COLO829 (cell line): Measurements from ENCODE around the gene C1QTNF7.

Source experiments
- DNase-seq: peaks from one replicate; pipeline ENCODE4 v3.0.0; 2012; ENCODE audit warnings: low spot score

Gene C1QTNF7

DNA sequence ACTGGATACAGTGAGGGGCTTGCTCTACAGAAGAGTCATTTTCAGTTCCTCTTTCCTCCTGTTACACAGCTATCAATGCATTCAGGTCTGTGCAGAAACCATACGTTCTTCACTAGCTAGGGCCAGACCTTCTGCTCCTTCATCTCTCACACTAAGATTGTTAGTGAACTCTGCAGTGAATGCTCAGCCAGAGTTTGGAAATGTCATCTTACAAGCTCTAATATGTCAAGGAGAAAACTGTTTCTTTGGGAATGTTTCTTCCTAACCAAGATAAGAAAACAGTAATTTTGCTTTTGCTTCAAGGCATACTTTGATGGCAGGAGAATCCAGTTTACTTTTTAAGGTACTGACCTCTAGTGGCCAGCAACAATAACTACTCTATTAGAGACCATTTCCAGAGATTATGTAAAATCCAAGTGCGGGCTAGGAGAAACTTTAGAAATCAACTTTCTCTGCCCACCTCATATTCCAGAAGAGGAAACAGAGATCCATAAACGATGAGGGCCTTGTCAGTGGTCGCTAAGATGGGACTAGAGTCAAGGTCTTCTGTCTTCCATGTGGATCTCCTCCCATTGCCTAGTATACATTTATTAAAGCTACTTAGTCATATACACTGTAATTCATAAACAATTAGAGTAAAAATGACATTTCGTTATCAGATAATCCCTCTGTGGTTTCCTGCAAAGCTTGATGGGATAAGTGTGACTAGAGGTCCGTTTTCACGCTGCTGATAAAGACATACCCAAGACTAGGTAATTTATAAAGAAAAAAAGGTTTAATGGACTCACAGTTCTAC lies 29.8 kb downstream of the C1QTNF7 start:
- peak; percentile 38 for DNase-seq

DNA sequence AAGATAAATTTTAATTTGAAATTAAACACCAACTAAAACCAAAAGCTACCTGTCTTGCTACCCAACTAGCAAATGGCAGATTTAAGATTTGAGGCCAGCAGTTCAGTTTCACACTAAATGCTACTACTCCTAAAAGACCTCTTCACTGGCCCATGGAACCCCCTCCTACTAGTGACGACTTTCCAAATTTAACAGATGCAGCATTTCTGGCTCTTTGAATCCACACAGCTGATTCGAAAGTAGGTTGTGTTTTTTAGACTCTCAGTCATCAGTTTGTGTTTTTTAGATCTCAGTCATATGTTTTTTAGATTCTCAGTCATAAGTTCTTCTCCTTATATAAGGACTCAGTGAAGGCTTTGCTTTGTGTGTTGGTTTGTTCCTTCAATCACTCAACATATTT lies 30.8 kb downstream of the C1QTNF7 start:
- DNase-seq, result no peak

DNA sequence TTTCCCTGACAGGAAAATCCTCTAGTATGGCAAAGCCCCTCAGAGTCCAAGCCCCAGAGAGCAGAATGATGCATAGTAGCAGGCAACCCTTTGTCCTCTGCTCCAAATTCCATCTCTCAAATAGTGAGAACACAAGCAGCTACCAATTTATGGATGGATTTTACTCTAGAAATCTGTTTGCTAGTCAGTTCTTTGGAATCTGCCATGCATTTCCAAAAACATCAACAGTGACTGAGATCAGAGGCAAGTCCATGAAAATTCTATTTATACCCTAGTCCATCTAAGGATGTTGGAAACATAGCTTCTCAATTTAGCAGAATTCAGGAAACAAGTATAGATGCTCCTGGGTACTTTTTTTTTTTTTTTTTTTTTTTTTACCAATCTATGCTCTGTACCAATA lies 31.9 kb downstream of the C1QTNF7 start:
- DNase-seq, result no peak

DNA sequence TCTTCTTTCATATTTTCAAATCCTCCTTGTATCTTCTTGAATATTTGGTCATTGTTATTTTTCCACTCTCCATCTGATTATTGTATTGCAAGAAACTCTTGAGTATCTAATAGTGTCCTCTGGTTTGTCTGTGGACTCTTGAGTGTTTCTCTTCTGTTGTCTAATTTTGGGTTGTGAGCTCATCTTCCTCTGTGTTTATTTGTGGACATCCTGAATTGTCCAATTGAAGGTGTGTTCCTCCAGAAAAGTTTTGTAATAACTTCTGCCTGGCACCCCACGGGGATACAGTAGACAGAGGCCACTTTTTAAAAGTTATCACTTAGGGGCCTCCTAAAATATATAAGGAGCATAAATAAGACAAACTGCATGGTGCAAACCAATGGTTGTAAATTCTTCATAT lies 38.8 kb downstream of the C1QTNF7 start:
- DNase-seq, result no peak

DNA sequence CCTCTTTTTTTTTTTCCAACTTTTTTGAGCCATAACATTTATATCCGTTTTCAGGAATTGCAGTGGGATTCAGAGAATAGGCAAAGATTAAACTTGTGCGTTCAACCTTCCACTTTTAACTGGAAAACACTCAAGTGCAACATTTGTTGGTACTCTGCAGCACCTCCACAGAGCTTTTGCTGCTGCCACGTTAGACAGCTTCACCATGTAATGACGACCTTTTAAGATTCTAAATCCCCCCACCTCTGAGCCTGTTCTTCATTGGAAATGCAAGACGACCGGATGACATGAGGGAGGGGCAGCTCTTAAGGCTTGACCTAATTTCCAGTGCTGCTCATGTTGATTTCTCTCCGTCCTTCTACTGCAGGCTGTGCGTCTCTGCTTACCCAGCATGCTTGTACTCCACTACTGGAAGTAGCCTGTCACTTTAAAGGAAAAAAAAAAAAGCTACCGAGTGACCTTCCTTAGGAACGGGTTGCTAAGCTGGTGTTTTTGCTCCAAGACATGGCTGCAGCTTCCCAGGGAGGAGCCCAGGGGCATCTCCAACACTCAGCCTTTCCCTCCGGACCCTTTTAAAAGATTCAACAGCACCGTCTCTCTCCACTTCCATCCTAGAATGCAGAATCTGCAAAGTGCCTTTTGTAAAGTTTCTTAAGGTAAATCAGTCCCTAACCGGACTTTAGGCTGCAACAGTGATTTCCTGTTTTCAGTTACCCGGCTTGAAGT lies 41.7 kb downstream of the C1QTNF7 start, which contains the start of gene CC2D2A:
Gene CC2D2A (plus strand): TSS at position 481 of the 726 bp plus-strand sequence. CDS start 6,051 bp downstream, outside the sequence.
- peak; percentile 54 for DNase-seq

DNA sequence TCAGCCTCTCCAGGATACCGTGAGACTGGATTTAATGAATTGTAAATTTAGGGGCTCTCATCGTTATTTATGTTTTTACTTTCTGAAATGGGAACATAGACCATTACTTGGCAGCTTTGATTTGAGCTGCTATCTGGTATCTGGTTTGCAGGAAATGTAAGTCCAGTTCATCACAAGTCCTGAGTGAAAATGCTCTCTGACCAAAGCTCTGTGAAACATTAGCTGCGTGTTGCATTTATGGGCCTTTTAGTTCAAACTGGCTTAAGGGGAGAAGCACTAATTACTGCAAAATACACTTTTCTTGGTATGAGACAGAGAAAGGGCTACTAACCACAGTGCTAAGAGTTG lies 42.3 kb downstream of the C1QTNF7 start:
- no peak for DNase-seq

DNA sequence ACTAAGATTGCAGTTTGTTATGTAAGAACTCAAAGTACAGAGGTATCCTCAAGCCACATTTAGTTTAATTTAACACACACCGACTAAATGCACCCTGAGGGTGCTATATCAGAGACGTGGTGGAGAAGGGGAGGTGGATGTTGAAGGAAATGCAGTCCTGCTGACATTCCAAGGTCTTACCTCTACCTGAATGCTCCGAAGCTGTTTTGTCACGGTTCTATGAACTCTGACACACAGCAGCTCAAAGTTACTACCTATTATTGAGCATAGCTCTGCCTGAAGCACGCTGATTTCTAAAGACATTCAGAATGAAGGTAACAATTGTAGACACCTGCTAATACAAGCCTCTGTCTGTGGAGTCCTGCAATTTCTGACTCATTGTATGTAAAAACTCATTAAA lies 48.6 kb downstream of the C1QTNF7 start:
- no peak for DNase-seq

DNA sequence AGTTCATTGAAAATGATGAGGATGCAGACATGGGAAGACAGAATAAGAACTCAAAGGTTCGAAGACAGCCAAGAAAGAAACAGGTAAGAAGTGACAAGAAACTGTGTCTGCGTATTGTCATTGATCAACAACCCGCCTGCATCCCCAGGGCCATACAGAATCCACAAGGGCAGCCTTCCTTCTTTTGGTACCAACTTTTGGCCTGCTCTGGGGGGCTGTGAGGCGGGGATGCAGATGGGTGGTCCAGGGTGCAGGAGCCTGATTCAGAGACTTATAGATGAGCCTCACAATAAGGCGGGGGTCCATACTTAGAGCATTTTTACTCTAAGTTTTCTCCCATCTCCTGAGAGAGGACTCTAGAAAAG lies 50.9 kb downstream of the C1QTNF7 start:
- DNase-seq, result no peak

DNA sequence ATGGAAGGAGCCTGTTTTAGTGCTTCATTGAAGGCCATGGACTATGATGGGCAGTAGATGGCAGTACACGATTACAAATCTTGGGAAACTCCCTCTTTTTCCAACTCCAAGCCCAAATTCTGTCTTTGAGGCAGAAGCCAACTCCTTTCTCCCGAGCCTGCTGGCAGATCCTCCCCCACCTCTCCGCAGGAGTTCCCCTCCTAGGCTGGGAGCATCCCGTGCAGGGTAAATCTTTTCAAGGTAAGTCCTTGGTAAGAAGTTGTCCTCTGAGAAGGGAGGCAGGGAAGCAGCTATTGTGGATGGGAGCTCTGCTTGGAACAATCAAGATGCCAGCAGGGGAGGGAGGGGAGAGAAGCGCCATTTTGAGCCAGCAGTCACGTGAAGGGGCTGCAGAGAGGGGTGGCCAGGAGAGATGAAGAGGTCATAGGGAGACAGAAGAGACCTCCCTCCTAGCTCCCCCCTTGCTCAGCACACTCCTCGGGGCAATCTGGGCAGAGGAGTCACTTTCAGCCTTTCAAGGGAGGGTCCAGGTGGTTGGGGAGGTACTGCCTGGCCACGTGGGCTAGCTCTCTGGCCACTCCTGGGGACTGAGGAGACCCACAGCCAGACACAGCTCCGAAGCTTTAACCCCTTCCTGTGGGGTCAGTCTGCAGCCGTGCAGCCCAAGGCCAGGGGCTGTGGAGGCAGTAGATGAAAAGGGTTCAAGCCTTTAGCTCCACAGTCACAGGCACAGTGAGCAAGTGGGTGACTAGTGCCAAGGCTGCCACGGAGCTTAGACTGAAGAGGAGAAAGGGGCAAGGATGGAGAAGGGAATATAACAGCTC lies 51.5 kb downstream of the C1QTNF7 start:
- peak; percentile 73 for DNase-seq

DNA sequence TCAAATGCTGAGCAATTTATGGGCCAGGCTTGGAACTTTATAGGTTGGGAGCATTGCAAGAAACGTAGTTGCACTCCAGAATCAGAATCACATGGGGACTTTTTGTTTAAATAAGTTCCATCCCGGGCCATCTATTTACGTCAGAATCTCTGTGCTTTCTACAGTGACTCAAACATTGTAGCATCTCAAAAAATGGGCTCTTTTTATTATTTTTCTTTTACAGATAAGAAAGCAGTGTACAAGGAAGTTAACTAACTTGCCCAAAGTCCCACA lies 52.0 kb downstream of the C1QTNF7 start:
- DNase-seq, result no peak

DNA sequence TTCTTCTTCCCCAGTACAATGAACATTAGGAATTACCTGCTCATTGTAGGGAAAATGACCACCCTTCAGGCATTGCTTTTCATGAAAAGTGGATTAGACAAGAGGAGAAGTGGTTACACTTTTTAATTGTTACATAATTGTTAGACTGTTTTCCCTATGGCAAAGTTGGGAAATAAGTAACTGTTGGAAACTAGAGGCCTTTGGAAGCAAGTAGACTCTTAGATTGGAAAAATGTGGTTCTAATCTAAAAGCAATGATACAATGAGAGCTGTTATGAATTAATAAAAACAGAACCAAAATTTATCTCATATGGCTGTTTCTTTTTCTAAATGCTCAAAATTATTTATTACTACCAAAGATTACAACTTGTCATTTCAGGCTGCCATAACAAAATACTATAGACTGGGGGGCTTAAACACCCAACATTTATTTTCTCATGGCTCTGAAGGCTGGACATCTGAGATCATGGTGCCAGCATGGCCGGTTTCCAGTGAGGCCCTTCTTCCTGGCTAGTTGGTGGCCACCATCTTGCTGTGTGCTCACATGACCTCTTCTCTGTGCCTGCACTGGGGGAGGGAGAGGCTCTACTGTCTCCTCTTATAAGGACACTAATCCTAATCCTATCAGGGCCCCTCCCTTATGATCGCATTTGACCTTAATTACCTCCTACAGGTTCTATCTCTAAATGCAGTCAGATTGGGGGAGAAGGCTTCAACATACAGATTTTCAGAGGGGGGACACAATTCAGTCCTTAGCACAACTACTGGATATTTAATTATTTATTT lies 54.3 kb downstream of the C1QTNF7 start:
- DNase-seq, result no peak

DNA sequence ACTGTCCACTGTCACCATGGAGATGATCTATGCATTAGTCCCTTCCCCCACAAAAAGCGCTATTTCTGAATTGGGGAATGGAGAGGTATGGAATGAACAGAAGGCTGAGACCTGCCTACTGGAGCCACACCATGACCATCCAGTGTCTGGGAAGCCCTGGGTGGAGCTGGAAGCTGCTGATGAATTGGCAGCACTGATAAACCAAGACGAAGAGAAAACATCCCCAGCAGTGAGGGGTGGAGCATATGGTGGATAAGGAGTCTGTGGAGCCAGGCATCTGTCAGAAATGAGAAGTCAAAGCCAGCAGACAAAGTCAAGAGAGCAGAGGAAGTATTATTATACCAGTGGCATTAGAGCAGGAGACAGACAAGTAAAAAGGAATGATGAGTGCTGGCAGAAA lies 55.0 kb downstream of the C1QTNF7 start:
- no peak for DNase-seq

DNA sequence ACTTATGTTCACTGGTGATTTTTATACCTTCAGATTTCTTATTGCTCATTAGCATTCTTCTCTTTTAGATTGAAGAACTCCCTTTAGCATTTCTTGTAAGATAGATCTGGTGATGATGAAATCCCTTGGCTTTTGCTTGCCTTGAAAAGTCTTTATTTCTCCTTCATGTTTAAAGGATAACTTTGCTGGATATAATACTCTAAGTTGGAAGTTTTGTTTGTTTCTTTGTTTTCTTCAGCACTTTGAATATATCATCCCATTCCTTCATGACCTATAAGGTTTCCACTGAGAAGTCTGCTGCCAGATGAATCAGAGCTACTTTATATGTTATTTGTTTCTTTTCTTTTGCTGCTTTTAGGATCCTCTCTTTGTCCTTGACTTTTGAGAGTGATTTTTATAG lies 60.3 kb downstream of the C1QTNF7 start:
- no peak for DNase-seq

DNA sequence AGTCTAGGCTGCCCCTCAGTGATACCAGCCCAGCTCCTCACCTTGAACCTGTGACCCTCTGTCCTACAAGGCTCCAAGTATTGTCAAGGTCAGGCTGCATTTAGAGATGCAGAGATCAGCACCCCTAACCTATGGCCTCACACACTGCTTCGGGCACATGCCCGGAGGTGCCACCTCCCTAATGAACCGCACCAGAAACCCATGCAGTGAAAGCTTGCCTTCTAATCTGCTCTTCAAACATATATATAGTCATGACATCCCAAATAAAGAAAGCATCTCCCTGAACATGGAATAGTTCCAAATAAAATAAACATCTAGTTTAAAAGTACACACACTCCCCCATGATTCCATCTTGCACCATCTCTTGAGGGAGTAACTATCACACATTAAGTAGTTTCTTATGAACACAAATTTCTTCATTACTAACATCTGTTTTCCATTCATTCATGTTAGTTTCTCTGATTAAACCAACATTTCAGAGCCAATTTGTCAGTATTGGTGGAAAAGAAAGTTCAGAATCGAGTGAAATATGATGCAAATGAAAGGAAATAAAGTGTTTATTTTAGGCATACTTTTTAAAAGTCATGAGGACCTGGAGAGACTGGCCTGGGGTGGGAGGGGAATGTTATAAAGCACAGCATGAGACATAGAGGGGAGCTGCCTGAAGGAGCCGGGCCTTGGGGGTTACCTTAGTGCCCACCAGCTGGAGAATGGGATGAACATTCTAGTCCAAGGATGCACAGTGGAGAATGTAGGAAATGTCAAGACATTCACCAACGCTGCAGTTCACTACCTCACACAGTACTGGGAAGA lies 61.0 kb downstream of the C1QTNF7 start:
- no peak for DNase-seq

DNA sequence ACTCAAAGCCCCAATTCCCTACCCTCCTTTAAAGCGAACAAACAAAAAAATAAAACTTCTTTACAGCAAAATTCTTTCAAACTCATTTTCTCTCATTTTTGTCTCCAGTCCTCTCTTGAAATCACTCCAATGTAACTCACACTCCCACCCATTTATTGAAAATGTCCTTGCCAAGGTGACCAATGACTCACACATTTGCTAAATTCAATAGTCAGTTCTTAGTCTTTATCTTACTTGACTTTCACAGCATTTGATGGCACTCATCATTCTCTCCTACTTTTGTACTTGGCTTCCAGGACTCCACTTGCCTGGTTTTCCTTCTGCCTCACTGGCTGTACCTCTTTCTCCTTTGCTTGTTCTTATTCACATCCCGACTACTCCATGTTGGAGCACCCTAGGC lies 61.7 kb downstream of the C1QTNF7 start:
- no peak for DNase-seq

DNA sequence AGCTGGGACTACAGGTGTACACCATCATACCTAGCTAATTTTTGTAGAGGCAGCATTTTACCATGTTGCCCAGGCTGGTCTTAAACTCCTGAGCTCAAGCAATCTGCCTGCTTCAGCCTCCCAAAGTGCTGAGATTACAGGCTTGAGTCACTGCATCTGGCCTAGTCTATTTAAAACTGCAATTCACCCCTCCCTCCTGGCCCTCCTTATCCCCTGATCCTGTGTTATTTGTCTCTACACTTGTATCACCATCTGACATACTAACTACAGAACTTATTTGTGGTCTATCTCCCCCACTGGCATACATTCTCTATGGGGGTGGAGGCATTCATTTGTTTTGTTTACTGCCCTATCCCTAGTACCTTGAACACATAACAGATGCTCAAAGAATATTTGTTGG lies 65.6 kb downstream of the C1QTNF7 start:
- no peak for DNase-seq

DNA sequence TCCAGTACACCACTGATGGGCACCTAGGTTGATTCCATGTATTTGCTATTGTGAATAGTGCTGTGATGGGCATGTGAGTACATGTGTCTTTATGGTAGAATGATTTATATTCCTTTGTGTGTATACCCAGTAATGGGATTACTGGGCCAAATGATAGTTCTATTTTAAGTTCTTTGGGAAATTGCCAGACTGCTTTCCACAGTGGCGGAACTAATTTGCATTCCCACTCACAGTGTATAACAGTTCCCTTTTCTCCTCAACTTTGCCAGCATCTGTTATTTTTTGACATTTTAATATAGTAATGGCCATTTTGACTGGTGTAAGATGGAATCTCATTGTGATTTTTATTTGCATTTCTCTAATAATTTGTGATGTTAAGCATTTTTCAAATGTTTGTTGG lies 67.8 kb downstream of the C1QTNF7 start:
- no peak for DNase-seq
